Measurements from ENCODE around the gene OSBP2. TPM values are rescaled to one million over a fixed set of nuclear protein-coding genes. Genes with fewer than 3 reads are reported as not detected.

OSBP2 gene
- total and polyA plus RNA-seq, 2 experiments from 2014 or later: 2.1 to 2.9 TPM

DNA sequence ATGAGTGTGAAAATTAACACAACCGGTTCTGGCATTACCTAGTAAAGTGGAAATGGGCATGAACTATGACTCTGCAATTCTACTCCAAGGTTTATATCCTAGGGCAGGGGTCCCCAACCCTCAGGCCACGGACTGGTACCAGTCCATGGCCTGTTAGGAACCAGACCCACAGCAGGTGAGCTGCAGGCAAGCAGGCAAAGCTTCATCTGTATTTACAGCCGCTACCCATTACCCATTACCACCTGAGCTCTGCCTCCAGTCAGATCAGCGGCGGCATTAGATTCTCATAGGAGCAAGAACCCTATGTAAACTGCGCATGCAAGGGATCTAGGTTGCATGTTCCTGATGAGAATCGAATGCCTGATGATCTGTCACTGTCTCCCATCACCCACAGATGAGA, 224.1 kb downstream of the OSBP2 start:
- Mint-ChIP-seq H3K36me3 (ENCODE audit: low read depth) (peaks cover 27% of the 10 kb centered on the region), H3K4me3 (no peak overlapping the region), H3K9me3 (peaks cover 13% of the 10 kb centered on the region), H3K27me3 (ENCODE audit: insufficient read depth, low read depth, poor library complexity) (peaks cover 10% of the 10 kb centered on the region), H3K4me1 (peaks cover 11% of the 10 kb centered on the region; the same call in 2 of the 3 replicates), H3K27ac (no peak overlapping the region)
- no peak for DNase-seq (ENCODE audit: low spot score)
- H3K4me1 ChIP-seq (ENCODE audit: insufficient read depth): no peaks in the 10 kb centered on the region
- H3K27ac ChIP-seq (ENCODE audit: low read depth): no peak overlapping the region
- no peaks in the 10 kb centered on the region for H4K20me1 ChIP-seq (replicated peaks; ENCODE audit: insufficient read depth)
- no peak overlapping the region for H3K4me2 ChIP-seq
- no peak for TF ChIP-seq EZH2 (IDR thresholded peaks at IDR 0.05; ENCODE audit: low read depth, unreplicated experiment)
- no peak for TF ChIP-seq JUNB (IDR thresholded peaks at IDR 0.05; ENCODE audit: unreplicated experiment)
- no peak for TF ChIP-seq POLR2AphosphoS5 (IDR thresholded peaks at IDR 0.05; ENCODE audit: low read depth)
- TF ChIP-seq, protein P1, sequence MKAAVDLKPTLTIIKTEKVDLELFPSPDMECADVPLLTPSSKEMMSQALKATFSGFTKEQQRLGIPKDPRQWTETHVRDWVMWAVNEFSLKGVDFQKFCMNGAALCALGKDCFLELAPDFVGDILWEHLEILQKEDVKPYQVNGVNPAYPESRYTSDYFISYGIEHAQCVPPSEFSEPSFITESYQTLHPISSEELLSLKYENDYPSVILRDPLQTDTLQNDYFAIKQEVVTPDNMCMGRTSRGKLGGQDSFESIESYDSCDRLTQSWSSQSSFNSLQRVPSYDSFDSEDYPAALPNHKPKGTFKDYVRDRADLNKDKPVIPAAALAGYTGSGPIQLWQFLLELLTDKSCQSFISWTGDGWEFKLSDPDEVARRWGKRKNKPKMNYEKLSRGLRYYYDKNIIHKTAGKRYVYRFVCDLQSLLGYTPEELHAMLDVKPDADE (IDR thresholded peaks at IDR 0.05): no peak
- TF ChIP-seq ZNF114 (CRISPR knock-in tag; IDR thresholded peaks at IDR 0.05): no peak
- no peak for TF ChIP-seq ZNF331 (CRISPR knock-in tag; IDR thresholded peaks at IDR 0.05; ENCODE audit: low read depth)
- no peak overlapping the region for H3K4me3 ChIP-seq
- H3K36me3 ChIP-seq (ENCODE audit: insufficient read depth): no peaks in the 10 kb centered on the region
- ATAC-seq: no peak
- H3K27me3 ChIP-seq (ENCODE audit: insufficient read depth): no peaks in the 10 kb centered on the region
- no peaks in the 10 kb centered on the region; the same call in 1 of the 2 replicates for H3F3A ChIP-seq (replicated peaks; ENCODE audit: low read depth)
- no peaks in the 10 kb centered on the region; the same call in 1 of the 2 replicates for H3K9me2 ChIP-seq (ENCODE audit: insufficient read depth)
- H3K79me2 ChIP-seq (replicated peaks; ENCODE audit: insufficient read depth): no peaks in the 10 kb centered on the region
- H2AFZ ChIP-seq: no peak overlapping the region

DNA sequence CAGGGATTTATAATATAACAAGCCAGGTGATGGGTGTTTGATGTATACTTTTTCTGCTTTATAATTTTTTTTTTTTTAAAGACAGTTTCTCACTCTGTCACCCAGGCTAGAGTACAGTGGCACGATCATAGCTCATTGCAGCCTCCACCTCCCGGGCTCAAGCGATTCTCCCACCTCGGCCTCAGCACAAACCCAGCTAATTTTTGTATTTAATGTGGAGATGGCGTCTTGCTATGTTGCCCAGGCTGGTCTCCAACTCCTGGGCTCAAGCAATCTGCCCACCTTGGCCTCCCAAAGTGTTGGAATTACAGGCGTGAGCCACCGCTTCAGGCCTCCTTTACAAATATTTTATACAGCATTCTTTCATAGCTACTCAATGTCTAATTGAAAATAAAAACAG, 225.3 kb downstream of the OSBP2 start:
- Histone ChIP-seq H3K9me2 (ENCODE audit: insufficient read depth) (no peaks in the 10 kb centered on the region; the same call in 1 of the 2 replicates), H3F3A (replicated peaks; ENCODE audit: low read depth) (peaks cover 3% of the 10 kb centered on the region; the same call in 1 of the 2 replicates), H3K27me3 (ENCODE audit: insufficient read depth) (no peaks in the 10 kb centered on the region), H3K27ac (ENCODE audit: low read depth) (no peak overlapping the region), H3K4me3 (no peak overlapping the region), H3K36me3 (ENCODE audit: insufficient read depth) (peaks cover 5% of the 10 kb centered on the region; the same call in 1 of the 2 replicates), H4K20me1 (replicated peaks; ENCODE audit: insufficient read depth) (peaks cover 5% of the 10 kb centered on the region; the same call in 1 of the 2 replicates), H2AFZ (no peak overlapping the region), H3K4me1 (ENCODE audit: insufficient read depth) (no peaks in the 10 kb centered on the region), H3K79me2 (replicated peaks; ENCODE audit: insufficient read depth) (no peaks in the 10 kb centered on the region), H3K4me2 (no peak overlapping the region)
- Mint-ChIP-seq H3K36me3 (ENCODE audit: low read depth) (peaks cover 39% of the 10 kb centered on the region), H3K27ac (no peak overlapping the region), H3K27me3 (ENCODE audit: insufficient read depth, low read depth, poor library complexity) (peaks cover 10% of the 10 kb centered on the region), H3K4me3 (no peak overlapping the region), H3K9me3 (peaks cover 13% of the 10 kb centered on the region), H3K4me1 (peaks cover 11% of the 10 kb centered on the region; the same call in 2 of the 3 replicates)
- ATAC-seq: no peak
- no peak for DNase-seq (ENCODE audit: low spot score)
- TF ChIP-seq STAT1 (IDR thresholded peaks at IDR 0.05; ENCODE audit: unreplicated experiment) (no peak), POLR2AphosphoS5 (IDR thresholded peaks at IDR 0.05; ENCODE audit: low read depth) (no peak), EZH2 (IDR thresholded peaks at IDR 0.05; ENCODE audit: low read depth, unreplicated experiment) (no peak), ZNF114 (CRISPR knock-in tag; IDR thresholded peaks at IDR 0.05) (no peak)
- TF ChIP-seq, protein P2, sequence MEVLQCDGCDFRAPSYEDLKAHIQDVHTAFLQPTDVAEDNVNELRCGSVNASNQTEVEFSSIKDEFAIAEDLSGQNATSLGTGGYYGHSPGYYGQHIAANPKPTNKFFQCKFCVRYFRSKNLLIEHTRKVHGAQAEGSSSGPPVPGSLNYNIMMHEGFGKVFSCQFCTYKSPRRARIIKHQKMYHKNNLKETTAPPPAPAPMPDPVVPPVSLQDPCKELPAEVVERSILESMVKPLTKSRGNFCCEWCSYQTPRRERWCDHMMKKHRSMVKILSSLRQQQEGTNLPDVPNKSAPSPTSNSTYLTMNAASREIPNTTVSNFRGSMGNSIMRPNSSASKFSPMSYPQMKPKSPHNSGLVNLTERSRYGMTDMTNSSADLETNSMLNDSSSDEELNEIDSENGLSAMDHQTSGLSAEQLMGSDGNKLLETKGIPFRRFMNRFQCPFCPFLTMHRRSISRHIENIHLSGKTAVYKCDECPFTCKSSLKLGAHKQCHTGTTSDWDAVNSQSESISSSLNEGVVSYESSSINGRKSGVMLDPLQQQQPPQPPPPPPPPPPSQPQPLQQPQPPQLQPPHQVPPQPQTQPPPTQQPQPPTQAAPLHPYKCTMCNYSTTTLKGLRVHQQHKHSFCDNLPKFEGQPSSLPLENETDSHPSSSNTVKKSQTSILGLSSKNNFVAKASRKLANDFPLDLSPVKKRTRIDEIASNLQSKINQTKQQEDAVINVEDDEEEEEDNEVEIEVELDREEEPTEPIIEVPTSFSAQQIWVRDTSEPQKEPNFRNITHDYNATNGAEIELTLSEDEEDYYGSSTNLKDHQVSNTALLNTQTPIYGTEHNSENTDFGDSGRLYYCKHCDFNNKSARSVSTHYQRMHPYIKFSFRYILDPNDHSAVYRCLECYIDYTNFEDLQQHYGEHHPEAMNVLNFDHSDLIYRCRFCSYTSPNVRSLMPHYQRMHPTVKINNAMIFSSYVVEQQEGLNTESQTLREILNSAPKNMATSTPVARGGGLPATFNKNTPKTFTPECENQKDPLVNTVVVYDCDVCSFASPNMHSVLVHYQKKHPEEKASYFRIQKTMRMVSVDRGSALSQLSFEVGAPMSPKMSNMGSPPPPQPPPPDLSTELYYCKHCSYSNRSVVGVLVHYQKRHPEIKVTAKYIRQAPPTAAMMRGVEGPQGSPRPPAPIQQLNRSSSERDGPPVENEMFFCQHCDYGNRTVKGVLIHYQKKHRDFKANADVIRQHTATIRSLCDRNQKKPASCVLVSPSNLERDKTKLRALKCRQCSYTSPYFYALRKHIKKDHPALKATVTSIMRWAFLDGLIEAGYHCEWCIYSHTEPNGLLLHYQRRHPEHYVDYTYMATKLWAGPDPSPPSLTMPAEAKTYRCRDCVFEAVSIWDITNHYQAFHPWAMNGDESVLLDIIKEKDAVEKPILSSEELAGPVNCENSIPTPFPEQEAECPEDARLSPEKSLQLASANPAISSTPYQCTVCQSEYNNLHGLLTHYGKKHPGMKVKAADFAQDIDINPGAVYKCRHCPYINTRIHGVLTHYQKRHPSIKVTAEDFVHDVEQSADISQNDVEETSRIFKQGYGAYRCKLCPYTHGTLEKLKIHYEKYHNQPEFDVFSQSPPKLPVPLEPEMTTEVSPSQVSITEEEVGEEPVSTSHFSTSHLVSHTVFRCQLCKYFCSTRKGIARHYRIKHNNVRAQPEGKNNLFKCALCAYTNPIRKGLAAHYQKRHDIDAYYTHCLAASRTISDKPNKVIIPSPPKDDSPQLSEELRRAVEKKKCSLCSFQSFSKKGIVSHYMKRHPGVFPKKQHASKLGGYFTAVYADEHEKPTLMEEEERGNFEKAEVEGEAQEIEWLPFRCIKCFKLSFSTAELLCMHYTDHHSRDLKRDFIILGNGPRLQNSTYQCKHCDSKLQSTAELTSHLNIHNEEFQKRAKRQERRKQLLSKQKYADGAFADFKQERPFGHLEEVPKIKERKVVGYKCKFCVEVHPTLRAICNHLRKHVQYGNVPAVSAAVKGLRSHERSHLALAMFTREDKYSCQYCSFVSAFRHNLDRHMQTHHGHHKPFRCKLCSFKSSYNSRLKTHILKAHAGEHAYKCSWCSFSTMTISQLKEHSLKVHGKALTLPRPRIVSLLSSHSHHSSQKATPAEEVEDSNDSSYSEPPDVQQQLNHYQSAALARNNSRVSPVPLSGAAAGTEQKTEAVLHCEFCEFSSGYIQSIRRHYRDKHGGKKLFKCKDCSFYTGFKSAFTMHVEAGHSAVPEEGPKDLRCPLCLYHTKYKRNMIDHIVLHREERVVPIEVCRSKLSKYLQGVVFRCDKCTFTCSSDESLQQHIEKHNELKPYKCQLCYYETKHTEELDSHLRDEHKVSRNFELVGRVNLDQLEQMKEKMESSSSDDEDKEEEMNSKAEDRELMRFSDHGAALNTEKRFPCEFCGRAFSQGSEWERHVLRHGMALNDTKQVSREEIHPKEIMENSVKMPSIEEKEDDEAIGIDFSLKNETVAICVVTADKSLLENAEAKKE (CRISPR knock-in tag; IDR thresholded peaks at IDR 0.05): no peak
- TF ChIP-seq, protein P1 (IDR thresholded peaks at IDR 0.05): no peak
- TF ChIP-seq, protein P3, sequence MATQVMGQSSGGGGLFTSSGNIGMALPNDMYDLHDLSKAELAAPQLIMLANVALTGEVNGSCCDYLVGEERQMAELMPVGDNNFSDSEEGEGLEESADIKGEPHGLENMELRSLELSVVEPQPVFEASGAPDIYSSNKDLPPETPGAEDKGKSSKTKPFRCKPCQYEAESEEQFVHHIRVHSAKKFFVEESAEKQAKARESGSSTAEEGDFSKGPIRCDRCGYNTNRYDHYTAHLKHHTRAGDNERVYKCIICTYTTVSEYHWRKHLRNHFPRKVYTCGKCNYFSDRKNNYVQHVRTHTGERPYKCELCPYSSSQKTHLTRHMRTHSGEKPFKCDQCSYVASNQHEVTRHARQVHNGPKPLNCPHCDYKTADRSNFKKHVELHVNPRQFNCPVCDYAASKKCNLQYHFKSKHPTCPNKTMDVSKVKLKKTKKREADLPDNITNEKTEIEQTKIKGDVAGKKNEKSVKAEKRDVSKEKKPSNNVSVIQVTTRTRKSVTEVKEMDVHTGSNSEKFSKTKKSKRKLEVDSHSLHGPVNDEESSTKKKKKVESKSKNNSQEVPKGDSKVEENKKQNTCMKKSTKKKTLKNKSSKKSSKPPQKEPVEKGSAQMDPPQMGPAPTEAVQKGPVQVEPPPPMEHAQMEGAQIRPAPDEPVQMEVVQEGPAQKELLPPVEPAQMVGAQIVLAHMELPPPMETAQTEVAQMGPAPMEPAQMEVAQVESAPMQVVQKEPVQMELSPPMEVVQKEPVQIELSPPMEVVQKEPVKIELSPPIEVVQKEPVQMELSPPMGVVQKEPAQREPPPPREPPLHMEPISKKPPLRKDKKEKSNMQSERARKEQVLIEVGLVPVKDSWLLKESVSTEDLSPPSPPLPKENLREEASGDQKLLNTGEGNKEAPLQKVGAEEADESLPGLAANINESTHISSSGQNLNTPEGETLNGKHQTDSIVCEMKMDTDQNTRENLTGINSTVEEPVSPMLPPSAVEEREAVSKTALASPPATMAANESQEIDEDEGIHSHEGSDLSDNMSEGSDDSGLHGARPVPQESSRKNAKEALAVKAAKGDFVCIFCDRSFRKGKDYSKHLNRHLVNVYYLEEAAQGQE (IDR thresholded peaks at IDR 0.05; ENCODE audit: unreplicated experiment): no peak
